HG02759 (cell line): ENCODE results near the gene SDR42E1.

Source experiments
- ATAC-seq: cut with Tn5 transposase; IDR thresholded peaks from one replicate; pipeline ENCODE4 v1.9.1; 2021; ENCODE audit warnings: mild to moderate bottlenecking, moderate library complexity; ENCODE audit not compliant: unreplicated experiment

Gene SDR42E1

GRCh38 chr16:81945665-81946064, 65.6 kb downstream of the SDR42E1 start:
- ATAC-seq = no peak

DNA sequence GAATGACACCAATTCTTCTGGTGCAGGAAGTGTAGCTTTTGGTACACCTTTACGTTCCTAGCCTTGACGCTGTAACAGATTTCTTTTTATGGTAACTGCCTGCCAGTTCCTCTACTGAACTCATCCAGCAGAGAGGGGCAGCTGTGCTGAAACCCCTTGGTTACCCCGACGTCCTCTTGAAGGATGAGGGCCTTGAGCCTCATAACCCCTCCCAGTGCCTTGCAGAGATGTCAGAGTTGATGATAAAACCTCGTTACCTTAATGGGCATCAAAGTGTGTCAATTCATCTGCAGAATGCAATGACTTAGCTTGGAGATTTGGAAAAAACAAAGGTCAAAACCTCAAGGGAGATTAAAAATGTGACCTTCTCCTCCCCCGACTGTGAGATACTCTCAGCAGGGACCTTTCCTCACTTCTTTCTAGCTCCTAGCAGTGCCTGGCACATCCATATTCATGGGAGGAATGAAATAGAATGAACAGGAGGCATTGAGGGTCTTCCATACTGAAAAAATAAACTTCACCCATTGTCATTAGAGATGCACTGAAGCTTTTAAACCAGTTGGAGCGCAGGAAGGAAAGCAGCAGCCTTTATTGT, 69.2 kb downstream of the SDR42E1 start:
- ATAC-seq = no peak

- ATAC-seq = no peak
These were observed 70.3 kb downstream of the SDR42E1 start for GRCh38 chr16:81940781-81941560.

- ATAC-seq = no peak
These were observed 71.9 kb downstream of the SDR42E1 start for GRCh38 chr16:81939164-81940056.
